Large intestine (tissue), 3 donors: ENCODE data around the gene SEC14L6. TPM values are rescaled to one million over a fixed set of nuclear protein-coding genes. Genes with fewer than 3 reads are reported as not detected.

Experiments
- DNase-seq, 2 donors: peaks; one replicate each; pipeline versions ENCODE4 v3.0.0 to v3.0.0-alpha.2; 2013
- H3K27ac ChIP-seq: one replicate; pipeline ENCODE4 v1.5.1; 2013; ENCODE audit warnings: low read length
- H3K27me3 ChIP-seq: 2 replicates; pipeline ENCODE4 v1.6.1; 2013; ENCODE audit warnings: low read length; ENCODE audit not compliant: control insufficient read depth, insufficient read depth
- H3K36me3 ChIP-seq: 2 replicates; pipeline ENCODE4 v1.6.1; 2013; ENCODE audit warnings: low read length; ENCODE audit not compliant: control insufficient read depth, insufficient read depth
- H3K4me1 ChIP-seq: one replicate; pipeline ENCODE4 v1.6.1; 2013; ENCODE audit warnings: low read length; ENCODE audit not compliant: control insufficient read depth, insufficient read depth
- H3K4me3 ChIP-seq: one replicate; pipeline ENCODE4 v1.5.1; 2013; ENCODE audit warnings: low read length
- H3K9me3 ChIP-seq: one replicate; pipeline ENCODE4 v1.6.1; 2013; ENCODE audit warnings: mild to moderate bottlenecking, low read depth, low read length, moderate library complexity; ENCODE audit not compliant: control insufficient read depth
- WGBS: methylation state at CpG from one replicate; pipeline ENCODE4 v1.1.5; 2013; ENCODE audit warnings: low lambda C conversion rate; ENCODE audit not compliant: insufficient coverage; 5-methylcytosine and 5-hydroxymethylcytosine counted together
- polyA plus RNA-seq: library from polyadenylated mRNA; unstranded; fragments of 120-200 nt; gene quantifications from one replicate; pipeline ENCODE4 v1.2.1, GENCODE V29; 2013

The SEC14L6 gene
- polyA plus RNA-seq, 1 donor = 1.2 TPM

- WGBS = 100% methylated on average over 1 of the region's 6 CpGs
- peaks cover 22% of the 10 kb centered on the region for H3K27me3 ChIP-seq
- no peak for DNase-seq
These were observed 45.9 kb downstream of the SEC14L6 start for GRCh38 chr22:30500628-30501027.

GRCh38 chr22:30497466-30498150 is 48.9 kb downstream of the SEC14L6 start:
- no peak for DNase-seq
- Histone ChIP-seq H3K36me3 (no peaks in the 10 kb centered on the region), H3K27me3 (peaks cover 2% of the 10 kb centered on the region), H3K27ac (no peak overlapping the region), H3K9me3 (no peaks in the 10 kb centered on the region), H3K4me1 (no peaks in the 10 kb centered on the region), H3K4me3 (no peak overlapping the region)
- WGBS = no CpG with 5 or more reads among the region's 7 CpGs

More at GRCh38 chr22:30500628-30501027, 45.9 kb downstream of the SEC14L6 start:
- H3K36me3 ChIP-seq = no peaks in the 10 kb centered on the region
- no peak overlapping the region for H3K27ac ChIP-seq
- H3K9me3 ChIP-seq = no peaks in the 10 kb centered on the region
- H3K4me3 ChIP-seq = no peak overlapping the region
- H3K4me1 ChIP-seq = peaks cover 3% of the 10 kb centered on the region

- peaks cover 2% of the 10 kb centered on the region for H3K27me3 ChIP-seq
- DNase-seq = no peak
- no peak overlapping the region for H3K27ac ChIP-seq
- no CpG with 5 or more reads among the region's 14 CpGs for WGBS
- no peaks in the 10 kb centered on the region for H3K9me3 ChIP-seq
- no peaks in the 10 kb centered on the region for H3K4me1 ChIP-seq
- no peaks in the 10 kb centered on the region for H3K36me3 ChIP-seq
- H3K4me3 ChIP-seq = no peak overlapping the region
These were observed 51.3 kb downstream of the SEC14L6 start for GRCh38 chr22:30495041-30495784.

- WGBS = no CpG with 5 or more reads among the region's 12 CpGs
- Histone ChIP-seq H3K9me3 (no peaks in the 10 kb centered on the region), H3K27ac (no peak overlapping the region), H3K4me3 (no peak overlapping the region), H3K36me3 (no peaks in the 10 kb centered on the region), H3K27me3 (peaks cover 2% of the 10 kb centered on the region), H3K4me1 (no peaks in the 10 kb centered on the region)
- no peak for DNase-seq
These were observed 54.4 kb downstream of the SEC14L6 start for GRCh38 chr22:30492144-30492543.

GRCh38 chr22:30491381-30491780 is 55.2 kb downstream of the SEC14L6 start:
- Histone ChIP-seq H3K9me3 (no peaks in the 10 kb centered on the region), H3K4me3 (no peak overlapping the region), H3K27me3 (peaks cover 2% of the 10 kb centered on the region), H3K4me1 (no peaks in the 10 kb centered on the region), H3K36me3 (no peaks in the 10 kb centered on the region), H3K27ac (no peak overlapping the region)
- no peak for DNase-seq
- no CpG with 5 or more reads among the region's 7 CpGs for WGBS

- no peak overlapping the region for H3K4me3 ChIP-seq
- H3K27me3 ChIP-seq = peaks cover 2% of the 10 kb centered on the region
- H3K4me1 ChIP-seq = no peaks in the 10 kb centered on the region
- WGBS = no CpG with 5 or more reads among the region's 11 CpGs
- no peaks in the 10 kb centered on the region for H3K9me3 ChIP-seq
- H3K36me3 ChIP-seq = no peaks in the 10 kb centered on the region
- no peak overlapping the region for H3K27ac ChIP-seq
- DNase-seq = peak in 1 of 2 donors; percentile 15
These were observed 56.1 kb downstream of the SEC14L6 start for GRCh38 chr22:30490399-30490798.

- no peaks in the 10 kb centered on the region for H3K27me3 ChIP-seq
- DNase-seq = no peak
- H3K4me1 ChIP-seq = no peaks in the 10 kb centered on the region
- WGBS = 100% methylated on average over 1 of the region's 7 CpGs
- H3K36me3 ChIP-seq = no peaks in the 10 kb centered on the region
- no peaks in the 10 kb centered on the region for H3K9me3 ChIP-seq
- no peak overlapping the region for H3K4me3 ChIP-seq
- no peak overlapping the region for H3K27ac ChIP-seq
These were observed 58.4 kb downstream of the SEC14L6 start for GRCh38 chr22:30488121-30488520.

GRCh38 chr22:30486661-30487115 is 59.9 kb downstream of the SEC14L6 start:
- Histone ChIP-seq H3K36me3 (no peaks in the 10 kb centered on the region), H3K4me3 (no peak overlapping the region), H3K27ac (no peak overlapping the region), H3K9me3 (no peaks in the 10 kb centered on the region), H3K27me3 (no peaks in the 10 kb centered on the region), H3K4me1 (no peaks in the 10 kb centered on the region)
- DNase-seq = no peak
- no CpG with 5 or more reads among the region's 8 CpGs for WGBS

- H3K9me3 ChIP-seq = no peaks in the 10 kb centered on the region
These were observed 60.4 kb downstream of the SEC14L6 start for GRCh38 chr22:30486118-30486517.

GRCh38 chr22:30485362-30485988 is 61.1 kb downstream of the SEC14L6 start:
- peak; percentile 38 to 41 for DNase-seq
- H3K9me3 ChIP-seq = no peaks in the 10 kb centered on the region
- H3K4me1 ChIP-seq = no peaks in the 10 kb centered on the region
- no peak overlapping the region for H3K27ac ChIP-seq
- H3K36me3 ChIP-seq = no peaks in the 10 kb centered on the region
- no peaks in the 10 kb centered on the region for H3K27me3 ChIP-seq
- H3K4me3 ChIP-seq = no peak overlapping the region
- no CpG with 5 or more reads among the region's 18 CpGs for WGBS

More at GRCh38 chr22:30486118-30486517, 60.4 kb downstream of the SEC14L6 start:
- H3K27me3 ChIP-seq = no peaks in the 10 kb centered on the region
- WGBS = no CpG with 5 or more reads among the region's 5 CpGs
- no peaks in the 10 kb centered on the region for H3K4me1 ChIP-seq
- no peak overlapping the region for H3K4me3 ChIP-seq
- no peak for DNase-seq
- H3K27ac ChIP-seq = no peak overlapping the region
- no peaks in the 10 kb centered on the region for H3K36me3 ChIP-seq
